ENCODE results near the gene DNAAF9.
A peak's percentile ranks its signal among the peaks of the same experiment; 100 is the strongest.
"Not testable (repeated sequence)": the region's sequence is repeated elsewhere in the genome, so short reads cannot be mapped to it uniquely, and the experiment has no call there.

Gene DNAAF9

GRCh38 chr20:3407040-3407770 is at the start of gene DNAAF9:
Gene DNAAF9 (minus strand): TSS chr20:3407669. CDS start chr20:3407557, 112 bp downstream.
- peak; percentile 27 to 89 for DNase-seq

GRCh38 chr20:3456648-3457047 is 49.2 kb upstream of the DNAAF9 start:
- DNase-seq: no peak

- no peak for DNase-seq
These were observed 47.4 kb upstream of the DNAAF9 start for GRCh38 chr20:3454831-3455230.

GRCh38 chr20:3452690-3453089 is 45.2 kb upstream of the DNAAF9 start:
- no peak for DNase-seq

GRCh38 chr20:3452136-3452535 is 44.7 kb upstream of the DNAAF9 start:
- DNase-seq: no peak

- DNase-seq: no peak
These were observed 41.9 kb upstream of the DNAAF9 start for GRCh38 chr20:3449319-3449718.

GRCh38 chr20:3447321-3447720 is 39.9 kb upstream of the DNAAF9 start:
- no peak for DNase-seq

- DNase-seq: no peak
These were observed 39.3 kb upstream of the DNAAF9 start for GRCh38 chr20:3446779-3447178.

GRCh38 chr20:3436864-3437574 is 29.6 kb upstream of the DNAAF9 start:
- DNase-seq: no peak

GRCh38 chr20:3434232-3434631 is 26.8 kb upstream of the DNAAF9 start:
- DNase-seq: no peak

- no peak for DNase-seq
These were observed 26.3 kb upstream of the DNAAF9 start for GRCh38 chr20:3433744-3434143.

- no peak for DNase-seq
These were observed 25.4 kb upstream of the DNAAF9 start for GRCh38 chr20:3432844-3433243.

- no peak for DNase-seq
These were observed 23.6 kb upstream of the DNAAF9 start for GRCh38 chr20:3431109-3431508.

- no peak for DNase-seq
These were observed 23.1 kb upstream of the DNAAF9 start for GRCh38 chr20:3430376-3431069.

GRCh38 chr20:3426766-3427165 is 19.3 kb upstream of the DNAAF9 start:
- not testable (repeated sequence) for DNase-seq

- DNase-seq: no peak
These were observed 15.7 kb upstream of the DNAAF9 start for GRCh38 chr20:3423126-3423525.

GRCh38 chr20:3421985-3422384 is 14.5 kb upstream of the DNAAF9 start:
- no peak for DNase-seq

- no peak for DNase-seq
These were observed 12.8 kb upstream of the DNAAF9 start for GRCh38 chr20:3420211-3420707.

- DNase-seq: not testable (repeated sequence)
These were observed 10.7 kb upstream of the DNAAF9 start for GRCh38 chr20:3418161-3418560.

GRCh38 chr20:3414122-3414521 is 6.7 kb upstream of the DNAAF9 start:
- DNase-seq: no peak

GRCh38 chr20:3413393-3413889 is 6.0 kb upstream of the DNAAF9 start:
- DNase-seq: no peak

- no peak for DNase-seq
These were observed 5.3 kb upstream of the DNAAF9 start for GRCh38 chr20:3412600-3413392.

- DNase-seq: no peak
These were observed 3.0 kb upstream of the DNAAF9 start for GRCh38 chr20:3410464-3410863.

Data from NCI-H526 (cell line).